ENCODE results near the gene TCF25.
A peak's percentile ranks its signal among the peaks of the same experiment; 100 is the strongest.
"Not testable (repeated sequence)": the region's sequence is repeated elsewhere in the genome, so short reads cannot be mapped to it uniquely, and the experiment has no call there.

TCF25 gene

DNA sequence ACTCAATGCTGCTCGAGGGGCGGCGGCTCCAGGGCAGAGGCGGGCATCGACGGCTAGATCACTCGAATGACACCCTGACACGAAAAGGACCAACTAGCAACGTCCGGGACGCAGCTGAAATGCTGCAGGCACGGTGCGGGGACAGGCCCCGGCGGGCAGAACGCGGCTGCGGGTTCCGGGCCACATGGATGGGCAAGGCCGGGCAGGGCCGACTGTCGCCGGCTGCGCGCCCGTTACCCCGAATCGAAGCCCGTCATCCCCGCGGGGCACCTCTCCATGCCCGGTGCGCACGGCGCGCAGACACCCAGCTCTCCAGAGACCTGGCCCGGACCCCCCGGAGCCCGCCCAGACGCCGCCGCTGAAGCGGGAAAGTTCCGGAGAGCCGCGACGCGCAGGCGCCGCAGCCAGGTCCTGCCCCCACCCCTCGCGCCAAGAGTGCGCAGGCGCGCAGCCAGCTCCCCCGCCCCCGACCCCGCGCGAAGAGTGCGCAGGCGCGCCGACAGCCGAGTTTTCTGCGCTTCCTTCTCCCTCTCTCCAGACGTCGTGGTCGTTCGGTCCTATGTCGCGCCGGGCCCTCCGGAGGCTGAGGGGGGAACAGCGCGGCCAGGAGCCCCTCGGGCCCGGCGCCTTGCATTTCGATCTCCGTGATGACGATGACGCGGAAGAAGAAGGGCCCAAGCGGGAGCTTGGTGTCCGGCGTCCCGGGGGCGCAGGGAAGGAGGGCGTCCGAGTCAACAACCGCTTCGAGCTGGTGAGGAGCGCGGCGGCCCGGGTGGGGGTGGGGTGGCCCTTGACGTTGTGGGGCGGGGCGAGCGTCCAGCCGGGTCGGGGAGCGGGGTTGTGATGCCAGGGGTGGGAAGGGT lies at the start of gene TCF25:
TCF25 (plus strand) TSS at position 484 of the 863 bp plus-strand sequence; CDS start at position 560, 76 bp downstream.
- TF ChIP-seq CTCF (IDR thresholded peaks at IDR 0.05) = no peak
- Histone ChIP-seq H3K4me3 (peak within 1 kb of the TSS; percentile 95), H3K27ac (peak within 1 kb of the TSS; percentile 98 to 100)
- DNase-seq (ENCODE audit: low spot score) = peak; percentile 90

- DNase-seq (ENCODE audit: low spot score); H3K4me3 ChIP-seq; H3K27ac ChIP-seq: not testable (repeated sequence)
These were observed 49.6 kb upstream of the TCF25 start for GRCh38 chr16:89823824-89824148.

DNA sequence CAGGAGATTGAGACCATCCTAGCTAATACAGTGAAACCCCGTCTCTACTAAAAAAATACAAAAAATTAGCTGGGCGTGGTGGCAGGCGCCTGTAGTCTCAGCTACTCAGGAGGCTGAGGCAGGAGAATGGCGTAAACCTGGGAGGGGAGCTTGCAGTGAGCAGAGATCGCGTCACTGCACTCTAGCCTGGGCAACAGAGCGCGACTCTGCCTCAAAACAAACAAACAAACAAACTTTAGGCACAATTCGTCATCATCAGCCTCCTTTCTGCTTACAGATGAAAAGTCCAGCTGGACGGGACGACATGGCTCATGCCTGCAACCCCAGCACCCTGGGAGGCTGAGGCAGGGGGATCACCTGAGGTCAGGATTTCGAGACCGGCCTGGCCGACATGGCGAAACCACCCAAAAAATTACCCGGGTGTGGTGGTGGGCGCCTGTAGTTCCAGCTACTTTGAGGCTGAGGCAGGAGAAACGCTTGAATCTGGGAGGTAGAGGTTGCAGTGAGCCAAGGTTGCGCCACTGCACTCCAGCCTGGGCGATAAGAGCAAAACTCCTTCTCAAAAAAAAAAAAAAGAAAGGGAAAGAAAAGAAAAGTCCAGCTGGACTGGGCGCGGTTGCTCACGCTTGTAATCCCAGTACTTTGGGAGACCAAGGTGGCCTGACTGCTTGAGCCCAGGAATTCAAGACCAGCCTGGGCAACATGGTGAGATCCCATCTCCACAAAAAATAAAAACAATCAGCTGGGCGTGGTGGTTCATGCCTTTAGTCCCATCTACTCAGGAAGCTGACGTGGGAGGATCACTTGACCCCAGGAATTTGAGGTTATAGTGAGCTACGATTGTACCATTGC lies 46.6 kb upstream of the TCF25 start:
- TF ChIP-seq CTCF (IDR thresholded peaks at IDR 0.05) = no peak

GRCh38 chr16:89827383-89828198 lies 45.8 kb upstream of the TCF25 start:
- TF ChIP-seq CTCF (IDR thresholded peaks at IDR 0.05) = no peak
- Histone ChIP-seq H3K27ac (peak overlapping the region in 1 of 2 donors; percentile 57), H3K4me3 (peak overlapping the region; percentile 74)
- DNase-seq (ENCODE audit: low spot score) = no peak

More for the DNA sequence above, 46.6 kb upstream of the TCF25 start:
- DNase-seq (ENCODE audit: low spot score) = no peak
- H3K27ac ChIP-seq = no peak overlapping the region
- no peak overlapping the region for H3K4me3 ChIP-seq

- no peak for DNase-seq (ENCODE audit: low spot score)
- no peak for TF ChIP-seq CTCF (IDR thresholded peaks at IDR 0.05)
- peak within 1 kb of the TSS; percentile 74 for H3K4me3 ChIP-seq
- H3K27ac ChIP-seq = peak within 1 kb of the TSS in 1 of 2 donors; percentile 57
These were observed 45.1 kb upstream of the TCF25 start, which contains the start of gene SPIRE2 for GRCh38 chr16:89828199-89828869. TSS of gene SPIRE2 (plus strand) at chr16:89828475. CDS start at chr16:89828551, 76 bp downstream.

- Histone ChIP-seq H3K27ac (peak overlapping the region in 1 of 2 donors; percentile 28), H3K4me3 (peak overlapping the region; percentile 74)
- no peak for TF ChIP-seq CTCF (IDR thresholded peaks at IDR 0.05)
- no peak for DNase-seq (ENCODE audit: low spot score)
These were observed 44.3 kb upstream of the TCF25 start for GRCh38 chr16:89828870-89829629.

Data from coronary artery (tissue), 2 donors.